ENCODE data around the gene CDCA4. TPM values are rescaled to one million over a fixed set of nuclear protein-coding genes. Genes with fewer than 3 reads are reported as not detected.

The CDCA4 gene
- total RNA-seq, 4 donors from 2014 or later = 5.0 to 8.0 (median 6.0) TPM

GRCh38 chr14:105049753-105050550 lies 29.1 kb upstream of the CDCA4 start:
- no peak for DNase-seq (ENCODE audit: extremely low spot score)
- WGBS = 94% methylated on average over 17 of the region's 25 CpGs
- Histone ChIP-seq H3K27me3 (peaks cover 0 to 13% (median 0%) of the 10 kb centered on the region in 4 donors), H3K9me3 (no peaks in the 10 kb centered on the region), H3K27ac (replicated peaks in 1 of 4) (no peak overlapping the region), H3K36me3 (no peaks in the 10 kb centered on the region), H3K4me1 (peaks cover 3 to 11% (median 7%) of the 10 kb centered on the region in 4 donors), H3K4me3 (no peak overlapping the region)
- TF ChIP-seq POLR2AphosphoS5 (IDR thresholded peaks at IDR 0.05) = no peak
- intact Hi-C loops (cut with DNase I) = loop anchor here (5.0 kb wide), 1 partner anchor 153 kb away; no protein-coding TSS in a partner anchor

- peaks cover 0 to 13% (median 0%) of the 10 kb centered on the region in 4 donors for H3K27me3 ChIP-seq
- no peak overlapping the region for H3K27ac ChIP-seq (replicated peaks in 1 of 4)
- DNase-seq (ENCODE audit: extremely low spot score) = no peak
- H3K36me3 ChIP-seq = no peaks in the 10 kb centered on the region
- peaks cover 3 to 11% (median 7%) of the 10 kb centered on the region in 4 donors for H3K4me1 ChIP-seq
- 78% methylated on average over 10 of the region's 24 CpGs for WGBS
- TF ChIP-seq CTCF (IDR thresholded peaks at IDR 0.05) (no peak), EP300 (IDR thresholded peaks at IDR 0.05) (no peak), POLR2A (IDR thresholded peaks at IDR 0.05; ENCODE audit: low read depth) (no peak), POLR2AphosphoS5 (IDR thresholded peaks at IDR 0.05) (no peak)
- no peak overlapping the region for H3K4me3 ChIP-seq
- H3K9me3 ChIP-seq = no peaks in the 10 kb centered on the region
- intact Hi-C loops (cut with DNase I) = loop anchor here (5.0 kb wide), 1 partner anchor 150 kb away; no protein-coding TSS in a partner anchor
Observed at GRCh38 chr14:105047283-105048016, 26.6 kb upstream of the CDCA4 start.

GRCh38 chr14:105046891-105047282 lies 26.0 kb upstream of the CDCA4 start:
- 83% methylated on average over 2 of the region's 9 CpGs for WGBS
- peaks cover 3 to 11% (median 7%) of the 10 kb centered on the region in 4 donors for H3K4me1 ChIP-seq
- TF ChIP-seq CTCF (IDR thresholded peaks at IDR 0.05) (no peak), POLR2A (IDR thresholded peaks at IDR 0.05; ENCODE audit: low read depth) (no peak), EP300 (IDR thresholded peaks at IDR 0.05) (no peak), POLR2AphosphoS5 (IDR thresholded peaks at IDR 0.05) (no peak)
- no peaks in the 10 kb centered on the region for H3K9me3 ChIP-seq
- H3K27ac ChIP-seq (replicated peaks in 1 of 4) = no peak overlapping the region
- H3K36me3 ChIP-seq = no peaks in the 10 kb centered on the region
- peaks cover 0 to 13% (median 0%) of the 10 kb centered on the region in 4 donors for H3K27me3 ChIP-seq
- DNase-seq (ENCODE audit: extremely low spot score) = no peak
- no peak overlapping the region for H3K4me3 ChIP-seq
- intact Hi-C loops (cut with DNase I) = loop anchor here (1.0 to 5.0 kb wide), 2 partner anchors 71 to 150 kb away; no protein-coding TSS in a partner anchor

- Histone ChIP-seq H3K36me3 (no peaks in the 10 kb centered on the region), H3K27ac (replicated peaks in 1 of 4) (no peak overlapping the region), H3K4me3 (peak overlapping the region in 1 of 4 donors; percentile 7), H3K27me3 (peaks cover 0 to 13% (median 0%) of the 10 kb centered on the region in 4 donors), H3K4me1 (peaks cover 3 to 11% (median 7%) of the 10 kb centered on the region in 4 donors), H3K9me3 (no peaks in the 10 kb centered on the region)
- TF ChIP-seq POLR2AphosphoS5 (IDR thresholded peaks at IDR 0.05) (peak; percentile 42 to 64), CTCF (IDR thresholded peaks at IDR 0.05) (peak; percentile 100), POLR2A (IDR thresholded peaks at IDR 0.05; ENCODE audit: low read depth) (no peak)
- DNase-seq (ENCODE audit: extremely low spot score) = peak; percentile 96
- WGBS = 27% methylated on average over 7 of the region's 42 CpGs
- intact Hi-C loops (cut with DNase I) = loop anchor here (1.0 to 5.0 kb wide), 2 partner anchors 70 to 149 kb away; no protein-coding TSS in a partner anchor
Observed at GRCh38 chr14:105045710-105046326, 24.9 kb upstream of the CDCA4 start.

Measured in esophagus muscularis mucosa (tissue), 4 donors.